SK-N-SH (cell line): ENCODE results near the gene EPB41L4A. TPM values are rescaled to one million over a fixed set of nuclear protein-coding genes. Genes with fewer than 3 reads are reported as not detected.

Experiments
- CTCF ChIA-PET: fragments of 300-600, 350-600 bp; formaldehyde crosslinking; extraction: SDS; loops from one replicate; lab custom pipeline; 2021; lab: Yijun Ruan, JAX
- POLR2A ChIA-PET: fragments of 350-600 bp; sonication (Branson Sonifier 250); formaldehyde crosslinking; extraction: SDS; loops from one replicate; lab custom pipeline; 2020; ENCODE audit warnings: antibody characterized with exemption, inconsistent platforms; lab: Yijun Ruan, JAX
- DNase-seq: peaks from one replicate; pipeline ENCODE4 v3.0.0; 2012
- H2AFZ ChIP-seq: fragments of 200-600 bp; sonication (generic); 2 replicates; pipeline ENCODE4 v1.8.1; 2016; ENCODE audit warnings: antibody characterized with exemption, mild to moderate bottlenecking, low read depth
- H3F3A ChIP-seq: fragments of 200-600 bp; sonication (generic); replicated peaks from 2 replicates; pipeline ENCODE3; 2016; ENCODE audit warnings: antibody characterized with exemption, mild to moderate bottlenecking; ENCODE audit not compliant: insufficient read depth
- H3K27ac ChIP-seq, 2 experiments: fragments of 200-500 bp in 1 of 2; fragments of 200-600 bp in 1 of 2; sonication (Bioruptor generic) in 1 of 2; sonication (generic), shearing (Covaris generic) in 1 of 2; 2 replicates each; pipeline versions ENCODE4 v1.5.1 to v1.6.1; 2014 to 2016; ENCODE audit warnings: low read depth in 2 of 2, inconsistent platforms in 1 of 2, low read length in 1 of 2, mild to moderate bottlenecking in 1 of 2, mixed read lengths in 1 of 2
- H3K27me3 ChIP-seq: fragments of 200-600 bp; sonication (generic), shearing (Covaris generic); 2 replicates; pipeline ENCODE4 v1.6.1; 2016; ENCODE audit warnings: mixed run types; ENCODE audit not compliant: insufficient read depth
- H3K36me3 ChIP-seq, 2 experiments: fragments of 200-500 bp in 1 of 2; fragments of 200-600 bp in 1 of 2; sonication (Bioruptor generic) in 1 of 2; sonication (generic) in 1 of 2; replicated peaks in 1 of 2; 2 replicates each; pipeline versions ENCODE3 to v1.5.1; 2014 to 2016; ENCODE audit warnings: low read length in 1 of 2, mild to moderate bottlenecking in 1 of 2; ENCODE audit not compliant: insufficient read depth in 2 of 2, control insufficient read depth in 1 of 2
- H3K4me1 ChIP-seq, 2 experiments: fragments of 200-500 bp in 1 of 2; fragments of 200-600 bp in 1 of 2; sonication (Bioruptor generic) in 1 of 2; sonication (generic), shearing (Covaris generic) in 1 of 2; 2 replicates each; pipeline versions ENCODE4 v1.5.1 to v1.6.1; 2014 to 2016; ENCODE audit warnings: low read depth in 1 of 2, low read length in 1 of 2, mixed run types in 1 of 2; ENCODE audit not compliant: insufficient read depth in 2 of 2, control insufficient read depth in 1 of 2
- H3K4me2 ChIP-seq: fragments of 200-600 bp; sonication (generic), shearing (Covaris generic); 2 replicates; pipeline ENCODE4 v1.6.1; 2017; ENCODE audit warnings: mixed run types
- H3K4me3 ChIP-seq, 2 experiments: fragments of 200-500 bp in 1 of 2; fragments of 200-600 bp in 1 of 2; sonication (Bioruptor generic) in 1 of 2; sonication (generic), shearing (Covaris generic) in 1 of 2; 2 replicates each; pipeline versions ENCODE4 v1.5.1 to v1.8.1; 2014 to 2016; ENCODE audit warnings: low read depth in 2 of 2, inconsistent platforms in 1 of 2, low read length in 1 of 2, mild to moderate bottlenecking in 1 of 2, mixed read lengths in 1 of 2, moderate library complexity in 1 of 2
- H3K79me2 ChIP-seq: fragments of 200-600 bp; sonication (generic); 2 replicates; pipeline ENCODE4 v1.8.1; 2017; ENCODE audit warnings: mild to moderate bottlenecking; ENCODE audit not compliant: insufficient read depth
- H3K9ac ChIP-seq: fragments of 200-600 bp; sonication (generic); 2 replicates; pipeline ENCODE4 v1.6.1; 2017; ENCODE audit warnings: mixed run types
- H3K9me2 ChIP-seq: fragments of 200-600 bp; sonication (generic); 2 replicates; pipeline ENCODE4 v1.6.1; 2017; ENCODE audit warnings: mixed run types
- H3K9me3 ChIP-seq: fragments of 200-600 bp; sonication (generic); 2 replicates; pipeline ENCODE4 v1.6.1; 2017; ENCODE audit warnings: mixed run types, mild to moderate bottlenecking, moderate library complexity
- H4K20me1 ChIP-seq: fragments of 200-600 bp; sonication (generic); 2 replicates; pipeline ENCODE4 v1.6.1; 2017; ENCODE audit warnings: mild to moderate bottlenecking, mixed run types; ENCODE audit not compliant: insufficient read depth
- CHD2 ChIP-seq: fragments of 150-350 bp; IDR thresholded peaks from 2 replicates; pipeline ENCODE4 v1.6.1; 2018; ENCODE audit warnings: low read length; ENCODE audit not compliant: partially characterized antibody
- ELF1 ChIP-seq: IDR thresholded peaks from 2 replicates; pipeline ENCODE4 v1.4.0; 2012
- EP300 ChIP-seq, 2 experiments: IDR thresholded peaks; 2 replicates each; pipeline versions ENCODE4 v1.4.0 to v1.6.1; 2012; ENCODE audit warnings: borderline replicate concordance in 1 of 2, low read depth in 1 of 2, low read length in 1 of 2
- EZH2phosphoT487 ChIP-seq: fragments of 200-600 bp; sonication (generic); IDR thresholded peaks from 2 replicates; pipeline ENCODE4 v1.6.1; 2017; ENCODE audit warnings: low read depth, mixed run types, mild to moderate bottlenecking, antibody characterized with exemption, moderate library complexity, borderline replicate concordance
- FOXM1 ChIP-seq: IDR thresholded peaks from 2 replicates; pipeline ENCODE4 v1.4.0; 2012; ENCODE audit warnings: low read depth, mild to moderate bottlenecking
- GABPA ChIP-seq: IDR thresholded peaks from 2 replicates; pipeline ENCODE4 v1.4.0; 2012; ENCODE audit warnings: low read depth, mild to moderate bottlenecking
- MAX ChIP-seq: IDR thresholded peaks from 2 replicates; pipeline ENCODE4 v1.4.0; 2012; ENCODE audit warnings: low read depth
- MEF2A ChIP-seq: IDR thresholded peaks from 2 replicates; pipeline ENCODE4 v1.4.0; 2012; ENCODE audit warnings: low read depth, borderline replicate concordance
- NRF1 ChIP-seq: IDR thresholded peaks from 2 replicates; pipeline ENCODE4 v1.6.1; 2012; ENCODE audit warnings: low read depth, mild to moderate bottlenecking, low read length
- POLR2AphosphoS5 ChIP-seq: IDR thresholded peaks from 2 replicates; pipeline ENCODE4 v1.6.1; 2012; ENCODE audit warnings: low read depth, low read length
- RCOR1 ChIP-seq: fragments of 150-350 bp; IDR thresholded peaks from 2 replicates; pipeline ENCODE4 v1.6.1; 2017; ENCODE audit warnings: antibody characterized with exemption, low read length
- SIN3A ChIP-seq: IDR thresholded peaks from 2 replicates; pipeline ENCODE4 v1.6.1; 2012; ENCODE audit warnings: low read depth, mild to moderate bottlenecking, low read length, moderate library complexity, borderline replicate concordance
- ZBTB33 ChIP-seq: IDR thresholded peaks from 2 replicates; pipeline ENCODE4 v1.4.0; 2012; ENCODE audit warnings: low read depth, borderline replicate concordance
- WGBS: methylation state at CpG from one replicate; pipeline ENCODE4 v1.1.6; 2017; ENCODE audit warnings: low lambda C conversion rate; 5-methylcytosine and 5-hydroxymethylcytosine counted together
- polyA plus RNA-seq, 3 experiments: library from polyadenylated mRNA; depleted of rRNA; stranded (reverse); fragments of >200 nt; gene quantifications; 2 replicates each; pipeline ENCODE4 v1.2.3, GENCODE V29; 2012
- TF ChIP-seq, protein P1 (sequence below): fragments of 150-350 bp; IDR thresholded peaks from 2 replicates; pipeline ENCODE4 v1.6.1; 2017; ENCODE audit warnings: antibody characterized with exemption, low read length, low read depth, borderline replicate concordance

EPB41L4A gene
- polyA plus RNA-seq, 1 of the 3 experiments (the other 2 are of a cell fraction): 0.07 TPM

DNA sequence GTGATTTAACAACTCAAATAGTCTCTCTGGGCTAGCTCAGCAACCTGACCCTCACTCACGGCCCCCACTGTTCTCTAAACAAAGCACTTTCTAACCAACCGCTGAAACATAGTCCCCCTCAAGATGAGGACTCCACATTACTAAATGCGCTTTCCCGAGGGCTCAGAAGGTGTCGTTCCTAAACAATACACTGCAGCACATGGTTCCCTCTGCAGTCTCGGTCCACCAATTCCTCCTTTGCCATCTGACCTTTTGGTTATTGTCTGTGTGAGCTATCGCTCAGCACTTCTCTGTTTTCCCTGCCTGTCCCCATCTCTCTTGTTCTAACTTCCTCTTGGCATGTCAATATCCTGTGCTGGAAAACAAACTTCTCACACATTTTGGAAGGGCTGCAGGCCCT lies 7.2 kb downstream of the EPB41L4A start:
- 74% methylated on average over 7 of the region's 7 CpGs for WGBS
- Histone ChIP-seq H3K4me3 (no peak overlapping the region), H3K27me3 (no peaks in the 10 kb centered on the region; the same call in 1 of the 2 replicates), H3K36me3 (no peaks in the 10 kb centered on the region), H3K27ac (no peak overlapping the region; a peak in 1 of 4 replicates), H3K79me2 (no peaks in the 10 kb centered on the region), H3K9me2 (no peaks in the 10 kb centered on the region), H3K9ac (no peak overlapping the region), H4K20me1 (no peaks in the 10 kb centered on the region), H3K4me2 (no peak overlapping the region), H3F3A (no peaks in the 10 kb centered on the region)
- POLR2A ChIA-PET: no interaction called here
- DNase-seq: no peak
- TF ChIP-seq GABPA (no peak), EP300 (IDR thresholded peaks at IDR 0.05; ENCODE audit: borderline replicate concordance in 1 of 2, low read depth in 1 of 2, low read length in 1 of 2) (no peak), EZH2phosphoT487 (no peak), ELF1 (no peak), ZBTB33 (no peak), RCOR1 (no peak), MAX (no peak), SIN3A (no peak)
- TF ChIP-seq, protein P1, sequence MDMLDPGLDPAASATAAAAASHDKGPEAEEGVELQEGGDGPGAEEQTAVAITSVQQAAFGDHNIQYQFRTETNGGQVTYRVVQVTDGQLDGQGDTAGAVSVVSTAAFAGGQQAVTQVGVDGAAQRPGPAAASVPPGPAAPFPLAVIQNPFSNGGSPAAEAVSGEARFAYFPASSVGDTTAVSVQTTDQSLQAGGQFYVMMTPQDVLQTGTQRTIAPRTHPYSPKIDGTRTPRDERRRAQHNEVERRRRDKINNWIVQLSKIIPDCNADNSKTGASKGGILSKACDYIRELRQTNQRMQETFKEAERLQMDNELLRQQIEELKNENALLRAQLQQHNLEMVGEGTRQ: no peak
- TF ChIP-seq, all 33 proteins: peak for 0
- Histone ChIP-seq H2AFZ (no peak overlapping the region), H3K4me1 (no peaks in the 10 kb centered on the region; a peak in 2 of 4 replicates), H3K9me3 (no peaks in the 10 kb centered on the region)
- CTCF ChIA-PET: interaction anchor here (2.8 kb wide), 1 partner anchor 8 kb away, joined by 18 read pairs; the partner anchor contains the start of gene EPB41L4A

- 7% methylated on average over 2 of the region's 2 CpGs for WGBS
- Histone ChIP-seq H3F3A (no peaks in the 10 kb centered on the region), H3K9me2 (no peaks in the 10 kb centered on the region), H3K27me3 (no peaks in the 10 kb centered on the region), H3K9ac (no peak overlapping the region), H3K4me2 (no peak overlapping the region), H3K4me1 (no peaks in the 10 kb centered on the region; a peak in 1 of 4 replicates), H3K36me3 (no peaks in the 10 kb centered on the region), H2AFZ (no peak overlapping the region), H3K79me2 (no peaks in the 10 kb centered on the region), H3K9me3 (no peaks in the 10 kb centered on the region), H3K4me3 (no peak overlapping the region), H4K20me1 (no peaks in the 10 kb centered on the region), H3K27ac (no peak overlapping the region)
- CTCF ChIA-PET: interaction anchor here (5.5 kb wide), 1 partner anchor 12 kb away, joined by 41 read pairs; the partner anchor contains the start of gene EPB41L4A
- POLR2A ChIA-PET: no interaction called here
- TF ChIP-seq RCOR1: no peak
- TF ChIP-seq NRF1: no peak
- TF ChIP-seq POLR2AphosphoS5: no peak
- no peak for TF ChIP-seq MEF2A
- no peak for TF ChIP-seq CHD2
- TF ChIP-seq ZBTB33: no peak
- no peak for TF ChIP-seq EP300 (IDR thresholded peaks at IDR 0.05; ENCODE audit: borderline replicate concordance in 1 of 2, low read depth in 1 of 2, low read length in 1 of 2)
- no peak for TF ChIP-seq FOXM1
- TF ChIP-seq EZH2phosphoT487: no peak
- DNase-seq: no peak
Observed at GRCh38 chr5:112407666-112408065, 11.4 kb downstream of the EPB41L4A start.
